Measurements from ENCODE around the gene ANXA6. TPM values are rescaled to one million over a fixed set of nuclear protein-coding genes. Genes with fewer than 3 reads are reported as not detected.

ANXA6 gene
- total RNA-seq, 4 donors from 2014 or later = 8.6 to 80.3 (median 24.9) TPM

GRCh38 chr5:151195622-151196021, 38.0 kb upstream of the ANXA6 start:
- 74% methylated on average over 5 of the region's 5 CpGs for WGBS, 2 donors
- DNase-seq = no peak
- Histone ChIP-seq H3K9me3 (peaks cover 0 to 3% (median 0%) of the 10 kb centered on the region in 3 donors), H3K36me3 (peaks cover 0 to 26% (median 0%) of the 10 kb centered on the region in 3 donors), H3K4me1 (peaks cover 0 to 15% (median 14%) of the 10 kb centered on the region in 3 donors), H3K27ac (peak overlapping the region in 3 of 4 donors; percentile 38 to 79 (median 76)), H3K4me3 (no peak overlapping the region), H3K27me3 (no peaks in the 10 kb centered on the region)
- intact Hi-C loops (cut with DNase I) = no loop called here
- TF ChIP-seq POLR2A (IDR thresholded peaks at IDR 0.05) = no peak
- TF ChIP-seq, protein P1, sequence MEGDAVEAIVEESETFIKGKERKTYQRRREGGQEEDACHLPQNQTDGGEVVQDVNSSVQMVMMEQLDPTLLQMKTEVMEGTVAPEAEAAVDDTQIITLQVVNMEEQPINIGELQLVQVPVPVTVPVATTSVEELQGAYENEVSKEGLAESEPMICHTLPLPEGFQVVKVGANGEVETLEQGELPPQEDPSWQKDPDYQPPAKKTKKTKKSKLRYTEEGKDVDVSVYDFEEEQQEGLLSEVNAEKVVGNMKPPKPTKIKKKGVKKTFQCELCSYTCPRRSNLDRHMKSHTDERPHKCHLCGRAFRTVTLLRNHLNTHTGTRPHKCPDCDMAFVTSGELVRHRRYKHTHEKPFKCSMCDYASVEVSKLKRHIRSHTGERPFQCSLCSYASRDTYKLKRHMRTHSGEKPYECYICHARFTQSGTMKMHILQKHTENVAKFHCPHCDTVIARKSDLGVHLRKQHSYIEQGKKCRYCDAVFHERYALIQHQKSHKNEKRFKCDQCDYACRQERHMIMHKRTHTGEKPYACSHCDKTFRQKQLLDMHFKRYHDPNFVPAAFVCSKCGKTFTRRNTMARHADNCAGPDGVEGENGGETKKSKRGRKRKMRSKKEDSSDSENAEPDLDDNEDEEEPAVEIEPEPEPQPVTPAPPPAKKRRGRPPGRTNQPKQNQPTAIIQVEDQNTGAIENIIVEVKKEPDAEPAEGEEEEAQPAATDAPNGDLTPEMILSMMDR (IDR thresholded peaks at IDR 0.05) = no peak

- Histone ChIP-seq H3K4me1 (peaks cover 0 to 15% (median 14%) of the 10 kb centered on the region in 3 donors), H3K4me3 (no peak overlapping the region), H3K9me3 (peaks cover 0 to 3% (median 0%) of the 10 kb centered on the region in 3 donors), H3K27ac (no peak overlapping the region), H3K27me3 (no peaks in the 10 kb centered on the region), H3K36me3 (peaks cover 0 to 28% (median 0%) of the 10 kb centered on the region in 3 donors)
- DNase-seq = no peak
- intact Hi-C loops (cut with DNase I) = no loop called here
- TF ChIP-seq POLR2A (IDR thresholded peaks at IDR 0.05) = no peak
- TF ChIP-seq, protein P1 (IDR thresholded peaks at IDR 0.05) = no peak
Observed at GRCh38 chr5:151192626-151193025, 35.0 kb upstream of the ANXA6 start.

DNA sequence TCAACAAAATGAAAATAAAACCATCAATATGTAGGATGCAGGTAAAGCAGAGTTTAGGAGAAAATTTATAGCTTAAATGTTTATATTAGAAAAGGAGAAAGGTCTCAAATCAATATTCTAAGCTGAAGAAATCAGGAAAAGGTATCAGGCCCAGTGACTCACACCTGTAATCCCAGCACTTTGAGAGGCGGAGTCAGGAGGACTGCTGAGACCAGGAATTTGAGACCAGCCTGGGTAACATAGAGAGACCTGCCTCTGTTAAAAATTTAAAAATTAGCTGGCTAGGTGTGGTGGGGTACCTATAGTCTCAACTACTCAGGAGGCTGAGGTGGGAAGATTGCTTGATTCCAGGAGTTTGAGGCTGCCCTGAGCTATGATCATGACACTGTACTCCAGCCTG, 34.1 kb upstream of the ANXA6 start:
- Histone ChIP-seq H3K9me3 (peaks cover 0 to 3% (median 0%) of the 10 kb centered on the region in 3 donors), H3K27ac (no peak overlapping the region), H3K4me1 (peaks cover 0 to 14% (median 12%) of the 10 kb centered on the region in 3 donors), H3K36me3 (peaks cover 0 to 38% (median 0%) of the 10 kb centered on the region in 3 donors), H3K4me3 (no peak overlapping the region), H3K27me3 (no peaks in the 10 kb centered on the region)
- intact Hi-C loops (cut with DNase I) = no loop called here
- 86 to 94% methylated on average over 1 of the region's 1 CpG for WGBS, 2 donors
- DNase-seq = no peak
- TF ChIP-seq, protein P1 (IDR thresholded peaks at IDR 0.05) = no peak

DNA sequence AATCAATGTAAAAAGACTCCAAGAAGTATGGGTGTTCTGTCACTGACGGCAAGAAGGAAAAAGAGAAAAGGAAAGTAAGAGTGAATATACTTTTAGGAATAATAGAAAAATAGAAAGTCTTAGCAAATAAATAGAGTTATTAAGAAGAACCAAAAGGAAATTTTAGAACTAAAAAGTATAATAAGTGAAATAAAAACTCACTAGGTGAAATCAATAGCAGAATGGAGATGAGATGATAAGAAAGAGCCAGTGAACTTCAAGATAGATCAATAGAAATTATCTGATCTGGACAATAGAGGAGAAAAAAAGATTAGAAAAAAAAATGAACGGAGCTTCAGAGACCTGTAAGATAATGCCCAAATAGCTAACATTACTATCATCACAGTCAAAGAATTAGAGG, 31.6 kb upstream of the ANXA6 start:
- H3K36me3 ChIP-seq = peaks cover 0 to 58% (median 10%) of the 10 kb centered on the region in 3 donors
- intact Hi-C loops (cut with DNase I) = no loop called here
- no peaks in the 10 kb centered on the region for H3K4me1 ChIP-seq
- no peak overlapping the region for H3K27ac ChIP-seq
- TF ChIP-seq, protein P1 (IDR thresholded peaks at IDR 0.05) = no peak
- no peak for TF ChIP-seq POLR2A (IDR thresholded peaks at IDR 0.05)
- no peak overlapping the region for H3K4me3 ChIP-seq
- no peaks in the 10 kb centered on the region for H3K27me3 ChIP-seq
- no peak for DNase-seq
- H3K9me3 ChIP-seq = peaks cover 0 to 3% (median 0%) of the 10 kb centered on the region in 3 donors
- 92% methylated on average over 2 of the region's 2 CpGs for WGBS, 2 donors

GRCh38 chr5:151186538-151186937, 29.0 kb upstream of the ANXA6 start:
- intact Hi-C loops (cut with DNase I) = no loop called here
- no peak for DNase-seq
- TF ChIP-seq, protein P1 (IDR thresholded peaks at IDR 0.05) = no peak
- no peak for TF ChIP-seq POLR2A (IDR thresholded peaks at IDR 0.05)
- H3K9me3 ChIP-seq = no peaks in the 10 kb centered on the region
- no peak overlapping the region for H3K27ac ChIP-seq
- H3K36me3 ChIP-seq = peaks cover 0 to 74% (median 10%) of the 10 kb centered on the region in 3 donors
- no peaks in the 10 kb centered on the region for H3K27me3 ChIP-seq
- no peaks in the 10 kb centered on the region for H3K4me1 ChIP-seq
- WGBS, 2 donors = 84 to 91% methylated on average over 4 of the region's 4 CpGs
- H3K4me3 ChIP-seq = no peak overlapping the region

Measured in esophagus squamous epithelium (tissue), 5 donors.